Measurements from ENCODE around the gene OMP.
A peak's percentile ranks its signal among the peaks of the same experiment; 100 is the strongest.

OMP gene

GRCh38 chr11:77143405-77144020, 40.9 kb downstream of the OMP start:
- no peak for DNase-seq

GRCh38 chr11:77144196-77144856, 41.7 kb downstream of the OMP start:
- DNase-seq, result no peak

GRCh38 chr11:77144857-77145428, 42.3 kb downstream of the OMP start:
- no peak for DNase-seq

GRCh38 chr11:77146261-77147035, 43.8 kb downstream of the OMP start:
- no peak for DNase-seq

- DNase-seq, result no peak
Measured at GRCh38 chr11:77147036-77147315, 44.3 kb downstream of the OMP start.

GRCh38 chr11:77147668-77148321, 45.2 kb downstream of the OMP start:
- peak; percentile 17 for DNase-seq

GRCh38 chr11:77148963-77149715, 46.5 kb downstream of the OMP start:
- DNase-seq, result no peak

GRCh38 chr11:77149716-77150392, 47.2 kb downstream of the OMP start:
- no peak for DNase-seq

GRCh38 chr11:77150836-77151235, 48.2 kb downstream of the OMP start:
- DNase-seq, result no peak

- no peak for DNase-seq
Measured at GRCh38 chr11:77151804-77152509, 49.3 kb downstream of the OMP start.

- no peak for DNase-seq
Measured at GRCh38 chr11:77152846-77153245, 50.2 kb downstream of the OMP start.

Data from EL (cell line).